HG03432 (cell line): ENCODE results near the gene AK9.
A peak's percentile ranks its signal among the peaks of the same experiment; 100 is the strongest.
"Not testable (repeated sequence)": the region's sequence is repeated elsewhere in the genome, so short reads cannot be mapped to it uniquely, and the experiment has no call there.

Source experiments
- ATAC-seq: cut with Tn5 transposase; IDR thresholded peaks from one replicate; pipeline ENCODE4 v1.9.1; 2021; ENCODE audit warnings: mild to moderate bottlenecking, moderate library complexity; ENCODE audit not compliant: unreplicated experiment

Gene AK9

GRCh38 chr6:109696355-109696754 lies 5.4 kb upstream of the AK9 start:
- ATAC-seq = no peak

DNA sequence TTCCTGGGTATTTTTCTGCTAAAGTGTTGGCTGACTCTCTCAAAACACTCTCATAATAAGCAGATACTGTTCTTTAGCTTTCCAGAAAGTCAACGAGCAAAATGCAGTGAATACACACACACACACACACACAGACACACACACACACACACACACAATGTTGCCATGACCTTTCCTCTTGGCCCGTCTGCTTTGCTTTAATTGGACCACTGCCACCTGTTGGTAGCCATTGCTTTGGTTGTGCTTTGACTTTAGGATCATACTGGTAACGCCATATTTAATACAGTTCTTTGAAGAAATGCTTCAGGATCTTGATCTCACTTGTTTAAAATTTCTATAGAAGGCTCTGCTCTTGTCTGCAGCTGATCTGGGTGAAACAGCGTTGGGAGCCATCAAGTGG lies 4.5 kb upstream of the AK9 start:
- ATAC-seq = no peak

- ATAC-seq = no peak
Observed at GRCh38 chr6:109693111-109693510, 2.1 kb upstream of the AK9 start.

GRCh38 chr6:109690373-109690736 lies 647 bp downstream of the AK9 start:
- ATAC-seq = peak; percentile 44

DNA sequence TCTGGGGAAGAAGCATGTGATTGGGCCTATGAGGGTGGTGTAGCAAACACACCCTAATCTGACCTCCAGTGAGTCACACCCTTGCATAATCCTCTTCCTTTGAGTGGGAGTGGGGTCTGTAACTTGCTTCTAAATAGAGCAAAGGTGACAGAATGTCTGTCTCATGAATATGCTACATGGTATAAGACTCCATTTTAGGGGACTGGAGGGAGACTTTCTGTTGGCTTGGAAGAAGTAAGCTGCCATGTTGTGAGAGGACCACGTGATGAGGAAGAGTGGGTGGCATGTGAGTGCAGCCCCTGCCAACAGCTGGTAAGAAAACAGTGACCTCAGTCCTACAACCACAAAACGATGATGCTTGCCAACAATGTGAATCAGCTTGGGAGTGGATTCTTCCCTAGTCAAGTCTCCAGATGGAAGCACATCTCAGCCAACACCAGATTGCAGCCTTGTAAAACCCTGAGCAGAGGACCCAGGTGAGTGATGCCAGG lies 3.7 kb downstream of the AK9 start:
- ATAC-seq = no peak

GRCh38 chr6:109686566-109687265 lies 4.3 kb downstream of the AK9 start:
- ATAC-seq = no peak

- not testable (repeated sequence) for ATAC-seq
Observed at GRCh38 chr6:109678661-109679505, 12.1 kb downstream of the AK9 start.

DNA sequence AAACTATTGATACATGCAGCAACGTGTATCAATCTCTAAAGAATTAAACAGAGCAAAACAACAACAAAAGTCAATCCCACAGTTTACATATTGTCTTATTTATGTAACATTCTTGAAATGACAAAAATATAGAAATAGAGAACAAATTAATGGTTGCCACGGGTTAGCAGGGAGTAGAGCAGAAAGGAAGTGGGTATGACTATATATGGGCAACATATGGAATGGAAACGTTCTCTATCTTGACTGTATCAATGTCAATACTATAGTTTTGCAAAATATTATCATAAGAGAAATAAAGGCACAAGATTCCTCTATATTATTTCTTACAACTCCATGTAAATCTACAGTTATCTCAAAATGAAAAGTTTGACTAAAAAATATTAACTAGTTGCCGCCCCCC lies 12.8 kb downstream of the AK9 start:
- ATAC-seq = no peak

- no peak for ATAC-seq
Observed at GRCh38 chr6:109676724-109677123, 14.3 kb downstream of the AK9 start.

GRCh38 chr6:109672839-109673238 lies 18.2 kb downstream of the AK9 start:
- no peak for ATAC-seq

- no peak for ATAC-seq
Observed at GRCh38 chr6:109672175-109672574, 18.8 kb downstream of the AK9 start.

- ATAC-seq = no peak
Observed at GRCh38 chr6:109671733-109672132, 19.3 kb downstream of the AK9 start.

DNA sequence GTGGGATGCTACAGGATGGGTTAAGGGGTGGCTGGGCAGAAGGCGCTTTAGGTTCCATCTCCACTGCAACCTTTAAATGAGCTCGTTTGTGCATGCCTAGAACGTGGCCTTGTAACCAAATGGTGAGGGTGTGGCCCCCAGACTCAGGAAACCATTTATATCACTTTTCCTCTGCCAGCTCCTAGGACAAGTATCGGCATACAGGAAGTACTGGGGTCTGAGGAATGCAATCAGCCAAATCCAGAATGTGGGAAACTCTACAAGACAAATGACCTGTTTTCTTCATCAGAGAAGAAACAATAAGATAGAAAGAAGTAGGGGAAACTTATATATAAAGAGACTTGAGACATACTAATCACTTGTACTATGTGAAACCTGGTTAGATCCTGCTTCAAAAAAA lies 21.2 kb downstream of the AK9 start:
- no peak for ATAC-seq

- no peak for ATAC-seq
Observed at GRCh38 chr6:109662192-109662591, 28.8 kb downstream of the AK9 start.

DNA sequence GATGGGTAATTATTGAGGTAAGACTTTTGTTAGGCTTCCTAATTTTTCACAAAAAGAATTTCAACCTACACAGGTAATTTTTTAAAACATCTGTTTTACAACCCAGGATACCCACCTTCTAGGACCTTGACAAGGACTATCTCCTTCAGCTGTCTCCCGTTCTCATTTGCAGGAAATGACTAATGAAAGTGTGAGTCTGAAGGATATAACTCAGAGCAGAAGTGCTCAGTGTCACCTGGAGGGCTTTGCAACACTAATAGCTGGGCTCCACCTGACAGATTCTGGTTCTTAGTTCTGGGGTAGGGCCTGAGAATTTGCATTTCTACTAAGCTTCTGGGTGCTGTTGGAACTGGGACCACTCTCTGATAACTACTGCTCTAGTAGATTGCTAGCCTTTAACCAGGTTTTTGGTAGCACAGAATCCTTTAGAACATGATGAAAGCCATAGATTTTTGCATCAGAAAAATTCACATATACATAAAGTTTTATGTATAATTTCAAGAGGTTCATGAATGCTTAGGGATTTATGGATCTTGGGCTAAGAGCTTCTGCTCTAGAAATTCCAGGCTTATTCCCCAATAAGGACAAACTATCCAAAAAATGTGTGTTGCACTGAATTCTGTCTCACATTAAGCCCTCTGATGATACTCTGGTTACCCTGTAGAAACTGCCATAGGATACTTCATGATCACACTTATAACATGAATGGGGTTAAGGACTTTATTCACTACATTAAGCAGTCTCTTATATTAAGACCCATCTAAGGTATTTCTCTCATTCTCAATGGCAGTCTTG lies 30.3 kb downstream of the AK9 start:
- ATAC-seq = no peak

- no peak for ATAC-seq
Observed at GRCh38 chr6:109655761-109656262, 35.2 kb downstream of the AK9 start.

- no peak for ATAC-seq
Observed at GRCh38 chr6:109653264-109653663, 37.7 kb downstream of the AK9 start.

DNA sequence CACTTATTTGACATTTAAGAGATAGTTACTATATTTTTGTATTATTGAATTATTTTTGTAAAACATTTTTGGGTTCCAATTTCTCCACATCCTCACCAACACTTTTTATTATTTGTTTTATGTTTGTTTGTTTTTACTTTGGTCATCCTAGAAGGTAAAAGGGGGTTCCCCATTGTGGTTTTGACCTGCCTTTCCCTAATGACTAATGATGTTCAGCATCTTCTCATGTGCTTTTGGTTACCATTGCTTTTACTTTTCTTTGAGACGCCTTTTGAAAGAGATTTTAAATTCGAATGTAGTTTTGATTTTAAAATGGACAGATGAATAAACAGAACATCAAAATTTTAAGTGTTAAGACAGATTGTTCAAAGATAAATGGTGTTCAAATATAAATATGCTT lies 46.9 kb downstream of the AK9 start:
- ATAC-seq = no peak

GRCh38 chr6:109632405-109632804 lies 58.6 kb downstream of the AK9 start:
- ATAC-seq = no peak

DNA sequence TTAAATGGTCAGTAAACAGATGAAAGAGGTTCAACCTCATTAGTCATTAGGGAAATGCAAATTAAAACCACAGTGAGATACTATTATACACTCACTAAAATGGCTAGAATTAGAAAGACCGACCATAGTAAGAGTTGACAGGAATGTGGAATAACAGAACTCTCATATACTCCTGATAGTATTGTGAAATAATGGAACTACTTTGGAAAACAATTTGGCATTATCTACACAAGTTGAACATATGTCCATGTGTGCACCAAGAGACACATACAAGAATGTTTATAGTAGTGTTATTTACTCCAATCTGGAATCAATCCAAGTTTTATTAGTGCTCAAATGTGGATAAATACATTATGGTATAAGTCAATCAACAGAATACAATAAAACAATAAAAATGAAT lies 59.6 kb downstream of the AK9 start:
- no peak for ATAC-seq
